A172 (cell line): Measurements from ENCODE around the gene TOX2. TPM values are rescaled to one million over a fixed set of nuclear protein-coding genes. Genes with fewer than 3 reads are reported as not detected.
A peak's percentile ranks its signal among the peaks of the same experiment; 100 is the strongest.

Experiments used
- DNase-seq: peaks from one replicate; pipeline ENCODE4 v3.0.0-alpha.2; 2015; ENCODE audit warnings: low spot score
- total RNA-seq: library from RNA; depleted of rRNA; stranded (reverse); fragments of >200 nt; shearing (Covaris generic); gene quantifications from 2 replicates; pipeline ENCODE4 v1.2.3, GENCODE V29; 2014

TOX2 gene
- total RNA-seq, 1 experiment from 2014 or later = 3.7 TPM

DNA sequence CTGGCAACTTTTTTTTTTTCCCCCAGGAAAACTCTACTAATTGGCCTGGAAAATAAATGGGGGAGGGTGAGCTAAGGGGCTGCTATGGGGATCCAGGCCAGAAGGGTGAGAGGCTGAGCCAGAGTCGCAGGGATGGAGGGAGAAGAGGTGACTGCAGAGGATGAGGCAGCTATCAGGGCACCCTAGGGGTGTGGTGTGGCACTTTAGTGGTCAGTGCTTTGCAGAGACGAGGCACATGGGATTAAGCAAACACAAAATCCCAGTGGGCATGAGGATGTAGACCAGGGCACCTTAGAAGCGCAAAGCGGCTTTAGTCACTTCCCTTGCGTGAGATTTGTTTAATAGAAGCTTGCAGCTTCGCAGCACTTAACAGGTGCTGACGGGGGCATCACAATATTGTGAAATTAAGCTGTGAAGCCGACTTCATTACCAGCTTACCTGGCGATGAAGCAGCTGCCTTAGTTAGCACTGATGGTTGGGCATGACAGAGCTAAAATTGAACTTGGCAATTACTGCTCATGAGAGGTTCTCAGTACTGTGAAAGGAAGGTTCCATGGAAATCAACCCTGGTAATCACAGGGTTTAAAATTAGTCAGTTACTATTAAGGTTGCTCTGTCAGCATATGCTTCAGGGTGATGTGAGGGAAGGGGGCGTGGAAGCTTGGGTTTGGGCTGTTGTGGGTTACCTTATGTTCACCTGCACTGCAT, 26.0 kb downstream of the TOX2 start:
- no peak for DNase-seq

DNA sequence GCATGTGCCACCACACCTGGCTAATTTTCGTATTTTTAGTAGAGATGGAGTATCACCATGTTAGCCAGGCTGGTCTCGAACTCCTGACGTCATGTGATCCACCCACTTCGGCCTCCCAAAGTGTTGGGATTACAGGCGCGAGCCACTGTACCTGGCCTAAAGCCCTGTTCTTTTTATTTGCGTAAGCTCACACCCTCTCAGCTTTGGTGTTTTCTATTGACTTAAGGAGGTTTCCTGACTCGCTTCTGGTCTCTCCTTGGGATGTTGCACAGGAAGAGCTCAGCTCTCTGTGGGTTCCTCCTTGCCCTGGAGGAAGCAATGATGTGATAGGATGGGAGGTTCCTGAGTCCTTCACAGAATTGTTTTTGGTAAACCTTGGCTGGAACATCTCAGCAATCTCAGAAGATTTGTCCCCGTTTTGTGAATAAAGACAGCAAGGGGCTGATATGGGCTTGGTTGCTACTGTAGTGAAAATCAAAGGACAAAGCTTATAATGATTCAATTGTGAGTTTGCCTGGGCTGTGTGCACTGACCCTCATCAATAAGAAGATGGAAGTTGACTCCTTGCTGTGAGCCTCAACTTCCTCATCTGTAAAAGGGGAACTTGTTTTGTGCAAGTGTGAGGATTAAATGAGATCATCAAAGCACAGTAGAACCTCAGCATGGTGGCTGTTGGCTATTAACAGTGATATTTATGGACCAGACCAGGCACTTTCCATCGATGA, 27.0 kb downstream of the TOX2 start:
- no peak for DNase-seq

DNA sequence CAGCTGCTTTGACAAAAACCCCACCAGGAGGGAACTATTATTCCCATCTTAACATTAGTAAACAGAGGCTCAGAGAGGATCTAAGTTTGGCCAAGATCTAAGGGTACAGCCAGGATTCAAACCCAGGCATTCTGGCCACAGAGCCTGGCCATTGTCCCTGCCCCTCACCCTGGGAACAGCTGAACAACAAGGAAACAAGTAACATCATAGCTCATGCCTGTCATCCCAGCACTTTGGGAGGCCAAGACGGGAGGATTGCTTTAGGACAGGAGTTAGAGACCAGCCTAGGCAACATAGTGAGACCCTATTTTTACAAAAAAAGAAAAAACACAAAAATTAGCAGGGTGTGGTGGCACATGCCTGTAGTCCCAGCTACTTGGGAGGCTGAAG, 27.5 kb downstream of the TOX2 start:
- DNase-seq = no peak

GRCh38 chr20:43942667-43943285, 28.1 kb downstream of the TOX2 start:
- peak; percentile 65 for DNase-seq

DNA sequence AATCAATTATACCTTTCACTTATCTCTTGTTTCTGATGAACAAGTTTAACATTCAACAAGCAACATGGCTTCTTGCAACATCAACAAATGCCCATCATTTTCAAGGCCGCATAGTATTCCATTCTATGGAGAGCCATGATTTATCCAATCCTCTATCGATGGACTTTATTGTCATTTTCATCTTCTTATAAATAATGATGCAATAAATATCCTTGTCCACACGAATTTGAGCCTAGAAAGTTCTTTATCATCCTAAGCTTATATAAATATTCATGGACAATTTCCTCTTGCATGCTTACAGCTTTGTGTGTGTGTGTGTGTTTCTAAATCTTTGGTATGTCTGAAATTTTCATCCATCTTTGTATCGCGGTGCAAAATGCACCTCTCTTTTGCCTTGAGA, 29.1 kb downstream of the TOX2 start:
- no peak for DNase-seq

DNA sequence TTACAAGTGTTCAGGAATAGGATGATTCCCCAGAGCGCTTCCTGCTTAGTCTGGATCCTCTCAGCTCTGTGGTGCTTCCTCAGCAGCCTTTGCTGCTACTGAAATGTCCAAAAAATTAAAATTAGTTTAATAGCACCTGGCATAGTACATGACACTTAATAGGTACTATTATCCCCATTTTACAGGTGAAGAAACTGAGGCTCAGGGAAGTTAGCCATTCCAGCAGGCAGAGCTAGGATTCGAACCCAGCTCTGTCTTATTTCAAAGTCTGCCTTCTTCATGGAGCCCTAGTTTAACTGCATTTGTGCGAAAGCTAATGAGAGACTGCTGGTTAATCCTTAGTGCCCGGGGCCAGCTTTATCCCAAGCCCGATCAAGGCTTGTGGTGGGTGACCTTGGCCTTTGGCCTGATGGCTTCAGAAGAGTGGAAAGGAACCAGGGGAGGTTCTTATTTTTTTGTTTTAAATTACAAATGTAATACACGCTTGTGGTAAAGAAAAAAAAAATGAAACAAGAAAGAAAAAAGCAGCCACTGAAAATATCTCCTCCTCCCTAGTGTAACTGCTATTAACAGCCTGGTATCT, 30.1 kb downstream of the TOX2 start:
- DNase-seq = no peak

- no peak for DNase-seq
These were observed 30.9 kb downstream of the TOX2 start for GRCh38 chr20:43945391-43946205.

DNA sequence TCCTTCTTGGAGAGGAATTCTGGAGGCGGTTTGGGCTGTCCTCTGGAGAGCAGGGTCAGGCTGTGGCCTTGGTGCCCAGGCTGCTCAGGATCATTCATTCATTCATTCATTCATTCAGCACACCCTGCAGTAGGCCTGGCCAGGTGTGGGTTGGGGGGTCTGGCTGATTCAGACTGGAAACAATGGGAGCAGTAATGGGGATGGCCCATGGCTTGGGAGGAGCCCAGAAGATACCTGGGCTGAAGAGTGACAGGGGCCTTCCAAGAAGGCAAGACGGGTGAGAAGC, 31.5 kb downstream of the TOX2 start:
- DNase-seq = no peak

DNA sequence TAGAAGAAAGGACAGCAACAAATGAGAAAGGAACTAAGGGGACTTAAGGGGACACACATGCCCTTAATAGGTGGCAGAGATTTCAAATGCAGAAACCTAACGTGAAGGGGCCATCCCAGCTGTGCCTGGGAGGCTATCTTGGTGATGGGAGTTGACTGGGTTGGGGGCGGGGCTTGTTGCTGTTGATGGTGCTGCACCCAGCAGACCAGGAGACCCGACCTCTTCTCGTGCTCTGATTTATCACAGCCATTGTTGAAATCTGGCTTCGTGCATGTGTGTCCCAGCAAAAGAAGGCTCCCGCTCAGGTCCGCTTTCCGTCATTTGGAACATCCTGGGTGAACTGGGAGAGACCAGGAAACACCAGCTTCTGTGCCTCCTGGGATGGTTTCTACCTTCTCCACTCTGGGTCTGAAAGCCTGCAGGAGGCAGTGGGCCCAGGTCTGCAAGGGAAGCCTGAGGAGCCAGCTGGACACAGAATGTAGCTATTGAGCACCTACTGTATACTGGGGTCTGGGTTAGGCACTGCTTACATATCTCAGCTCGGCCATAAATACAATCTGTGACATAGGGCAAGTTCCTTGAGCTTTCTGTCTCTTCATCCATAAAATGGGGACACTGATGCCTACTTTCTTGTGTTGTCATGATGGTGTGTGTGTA, 32.1 kb downstream of the TOX2 start:
- DNase-seq = no peak

GRCh38 chr20:43947316-43947710, 32.7 kb downstream of the TOX2 start:
- no peak for DNase-seq

- DNase-seq = no peak
These were observed 33.8 kb downstream of the TOX2 start for GRCh38 chr20:43948455-43948854.

DNA sequence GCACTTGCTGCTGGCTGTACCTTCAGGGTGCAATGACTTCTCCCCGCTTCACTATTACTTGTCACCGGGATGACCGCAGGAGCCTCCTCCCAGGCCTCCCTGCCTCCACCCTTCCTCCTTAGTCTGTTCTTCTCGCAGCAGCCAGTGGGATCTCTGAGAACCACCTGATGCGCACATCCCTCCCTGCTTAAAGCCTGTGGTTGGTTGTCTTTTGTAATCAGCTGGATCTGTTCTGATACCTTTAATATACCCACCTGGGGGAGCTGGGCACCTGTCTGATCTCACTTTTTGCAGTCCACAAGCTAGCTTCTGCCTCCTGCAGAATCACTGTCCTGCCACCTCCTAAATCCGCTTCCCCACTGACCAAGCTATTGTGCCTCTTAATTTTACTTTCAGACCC, 34.6 kb downstream of the TOX2 start:
- DNase-seq = no peak

- DNase-seq = peak; percentile 76
These were observed 35.3 kb downstream of the TOX2 start for GRCh38 chr20:43949741-43950618.

DNA sequence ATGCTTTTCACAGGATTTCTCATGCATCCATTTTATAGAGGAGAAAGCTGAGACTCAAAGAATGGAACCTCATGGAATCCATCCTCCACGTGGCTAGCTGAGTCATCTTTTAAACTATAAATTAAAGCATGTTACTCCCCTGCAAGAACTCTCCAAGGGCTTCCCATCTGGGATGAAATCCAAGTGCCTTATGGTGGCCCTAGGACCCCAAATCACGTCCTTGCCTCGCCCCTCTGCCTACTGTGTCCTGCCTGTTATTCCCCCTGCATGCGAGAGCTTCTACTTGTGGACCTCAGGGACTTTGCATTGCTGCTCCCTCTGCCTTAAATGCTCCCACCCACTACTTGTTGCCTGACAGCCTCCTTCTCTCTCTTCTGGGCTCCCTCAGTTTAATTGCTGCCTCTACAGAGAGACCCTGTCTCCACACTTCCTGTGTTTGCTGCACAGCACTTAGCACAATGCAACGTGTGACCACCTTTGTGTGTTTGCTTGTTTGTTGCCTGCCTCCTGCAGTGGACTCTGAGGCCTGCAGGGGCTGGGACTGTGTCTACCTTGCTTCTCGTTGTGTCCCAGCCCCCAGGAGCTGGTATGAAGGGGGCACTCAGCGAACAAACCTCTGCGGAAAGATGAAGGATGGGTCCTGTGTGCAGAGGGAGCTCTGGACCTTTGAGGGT, 39.4 kb downstream of the TOX2 start:
- peak; percentile 59 for DNase-seq

GRCh38 chr20:43954704-43955061, 40.0 kb downstream of the TOX2 start:
- no peak for DNase-seq

GRCh38 chr20:43955062-43955749, 40.6 kb downstream of the TOX2 start:
- DNase-seq = peak; percentile 99

- DNase-seq = no peak
These were observed 41.1 kb downstream of the TOX2 start for GRCh38 chr20:43955750-43956191.

- DNase-seq = no peak
These were observed 42.7 kb downstream of the TOX2 start for GRCh38 chr20:43957392-43957791.

DNA sequence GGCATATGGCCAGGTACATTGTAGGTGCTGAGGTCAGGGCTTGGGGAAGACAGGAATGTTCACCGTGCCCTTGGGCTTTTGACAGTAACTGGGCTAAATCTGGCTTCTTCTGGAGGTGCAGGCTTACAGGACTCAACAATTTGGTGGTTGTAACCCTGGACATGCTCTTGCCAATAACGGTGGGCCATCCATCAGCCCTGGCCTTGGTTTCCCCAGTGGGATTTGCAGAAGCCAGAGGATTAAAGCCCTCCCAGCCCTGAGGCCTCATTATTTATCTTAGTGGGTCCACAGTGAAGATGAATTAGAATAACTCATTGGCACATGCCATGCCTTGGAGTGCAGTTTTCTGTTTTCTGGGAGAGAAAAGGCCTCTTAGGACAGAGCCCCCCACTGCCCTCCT, 44.0 kb downstream of the TOX2 start:
- DNase-seq = no peak
